ENCODE results near the gene MRPS7. TPM values are rescaled to one million over a fixed set of nuclear protein-coding genes. Genes with fewer than 3 reads are reported as not detected.
A peak's percentile ranks its signal among the peaks of the same experiment; 100 is the strongest.

MRPS7 gene
- total and polyA plus RNA-seq, 9 of the 15 experiments (the other 6 are each of a cell fraction or from before 2014, with no cell fraction given): 107 to 244 (median 132) TPM

DNA sequence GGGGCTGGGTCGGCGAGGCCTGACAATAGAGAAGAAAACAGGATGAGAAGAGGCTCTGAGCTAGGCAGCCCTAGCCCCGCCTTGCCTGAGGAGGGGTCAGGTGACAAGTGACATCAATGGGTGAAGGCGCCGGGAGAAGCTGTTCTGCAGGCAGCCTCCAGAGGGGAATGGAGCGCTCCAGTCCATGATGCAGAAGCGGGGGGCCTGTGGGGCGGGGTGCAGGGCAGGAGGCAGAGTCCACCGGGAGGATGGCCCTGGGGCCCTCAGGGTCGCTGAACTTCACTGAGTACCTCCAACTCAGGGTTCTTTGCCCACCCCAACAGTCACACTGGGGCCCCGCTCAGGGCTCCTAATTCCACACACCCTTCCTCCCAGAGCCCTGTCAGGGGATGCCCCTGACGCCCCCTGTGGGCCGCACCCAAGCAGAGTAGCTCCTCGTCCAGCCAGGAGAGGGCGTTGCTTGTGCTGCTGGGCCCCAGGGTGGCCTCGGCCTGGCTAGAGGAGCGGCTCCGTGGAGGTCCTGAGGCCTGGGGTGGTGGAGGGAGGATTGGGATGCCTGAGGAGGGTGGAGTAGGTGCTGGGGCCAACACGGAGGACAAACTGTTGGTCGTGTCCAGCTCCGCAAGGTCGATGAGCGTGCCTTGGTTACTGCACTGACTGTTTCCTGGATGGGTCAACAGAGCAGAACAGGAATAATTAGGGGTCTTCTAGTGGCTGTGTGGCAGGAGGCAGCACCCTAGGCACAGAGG is 21.1 kb upstream of the MRPS7 start (continued):
- TF ChIP-seq MTA2 (IDR thresholded peaks at IDR 0.05; ENCODE audit: low read depth) (no peak), ZNF764 (CRISPR knock-in tag; IDR thresholded peaks at IDR 0.05; ENCODE audit: low read depth) (no peak), NFRKB (IDR thresholded peaks at IDR 0.05; ENCODE audit: low read depth) (no peak), ARID2 (IDR thresholded peaks at IDR 0.05) (peak; percentile 32; the same call in 1 of the 2 replicates), YBX1 (IDR thresholded peaks at IDR 0.05) (no peak), ZNF717 (CRISPR knock-in tag; IDR thresholded peaks at IDR 0.05) (no peak), USF2 (CRISPR knock-in tag; IDR thresholded peaks at IDR 0.05) (peak; percentile 67), KAT8 (IDR thresholded peaks at IDR 0.05; ENCODE audit: low read depth) (no peak), ZNF57 (CRISPR knock-in tag; IDR thresholded peaks at IDR 0.05) (no peak), JUN (IDR thresholded peaks at IDR 0.05; ENCODE audit: borderline replicate concordance, low read depth, low read length) (0 out of 2 replicates have a peak, but pooled peaks have one; percentile 21), JUN (CRISPR knock-in tag; IDR thresholded peaks at IDR 0.05; ENCODE audit: borderline replicate concordance) (no peak), HOMEZ (CRISPR knock-in tag; IDR thresholded peaks at IDR 0.05) (no peak), BACH1 (tag; IDR thresholded peaks at IDR 0.05) (no peak), RCOR1 (IDR thresholded peaks at IDR 0.05; ENCODE audit: borderline replicate concordance in 1 of 2, low read depth in 2 of 2, low read length in 2 of 2) (no peak; a peak in 1 of 4 replicates), ZNF76 (CRISPR knock-in tag; IDR thresholded peaks at IDR 0.05; ENCODE audit: borderline replicate concordance) (no peak), RBBP5 (IDR thresholded peaks at IDR 0.05; ENCODE audit: borderline replicate concordance, insufficient read depth, low read length, poor library complexity, severe bottlenecking) (no peak), SP1 (CRISPR knock-in tag; IDR thresholded peaks at IDR 0.05) (no peak), KAT7 (CRISPR knock-in tag; IDR thresholded peaks at IDR 0.05; ENCODE audit: borderline replicate concordance) (no peak), PPARD (CRISPR knock-in tag; IDR thresholded peaks at IDR 0.05) (no peak), SMARCE1 (IDR thresholded peaks at IDR 0.05) (0 out of 2 replicates have a peak, but pooled peaks have one; percentile 22), HDAC2 (IDR thresholded peaks at IDR 0.05) (0 out of 2 replicates have a peak, but pooled peaks have one; percentile 24), POLR2AphosphoS5 (IDR thresholded peaks at IDR 0.05; ENCODE audit: control insufficient read depth, insufficient read depth, low read depth, low read length) (peak; percentile 32; the same call in 1 of the 2 replicates), SAP30 (IDR thresholded peaks at IDR 0.05; ENCODE audit: borderline replicate concordance, insufficient read depth, low read depth, low read length, poor library complexity, severe bottlenecking) (no peak), SUPT5H (IDR thresholded peaks at IDR 0.05) (no peak; the same call in 1 of the 2 replicates), DIDO1 (tag; IDR thresholded peaks at IDR 0.05; ENCODE audit: low read depth) (peak; percentile 37; the same call in 1 of the 2 replicates)
- TF ChIP-seq, protein P1, sequence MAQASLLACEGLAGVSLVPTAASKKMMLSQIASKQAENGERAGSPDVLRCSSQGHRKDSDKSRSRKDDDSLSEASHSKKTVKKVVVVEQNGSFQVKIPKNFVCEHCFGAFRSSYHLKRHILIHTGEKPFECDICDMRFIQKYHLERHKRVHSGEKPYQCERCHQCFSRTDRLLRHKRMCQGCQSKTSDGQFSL (CRISPR knock-in tag; IDR thresholded peaks at IDR 0.05): peak; percentile 52
- TF ChIP-seq, protein P1 (tag; IDR thresholded peaks at IDR 0.05): no peak

Measured in K562 (cell line).